Glutamatergic neuron (in vitro differentiated cells): ENCODE measurements around the gene CLN3. TPM values are rescaled to one million over a fixed set of nuclear protein-coding genes. Genes with fewer than 3 reads are reported as not detected.
"Not testable (repeated sequence)": the region's sequence is repeated elsewhere in the genome, so short reads cannot be mapped to it uniquely, and the experiment has no call there.

Experiments
- DNase-seq: peaks from one replicate; pipeline ENCODE4 v3.0.0; 2022
- H3K27ac Mint-ChIP-seq: one replicate; pipeline ENCODE4 v1.8.0; 2020; ENCODE audit warnings: mild to moderate bottlenecking, mixed read lengths, inconsistent platforms; ENCODE audit not compliant: unreplicated experiment
- H3K27me3 Mint-ChIP-seq: one replicate; pipeline ENCODE4 v1.8.0; 2020; ENCODE audit warnings: mild to moderate bottlenecking, moderate library complexity, mixed read lengths, inconsistent platforms; ENCODE audit not compliant: unreplicated experiment
- H3K36me3 Mint-ChIP-seq: one replicate; pipeline ENCODE4 v1.8.0; 2020; ENCODE audit warnings: mild to moderate bottlenecking, mixed read lengths, inconsistent platforms; ENCODE audit not compliant: unreplicated experiment
- H3K4me1 Mint-ChIP-seq: one replicate; pipeline ENCODE4 v1.8.0; 2020; ENCODE audit warnings: mild to moderate bottlenecking, low read depth, mixed read lengths, inconsistent platforms; ENCODE audit not compliant: unreplicated experiment
- H3K4me3 Mint-ChIP-seq: one replicate; pipeline ENCODE4 v1.8.0; 2020; ENCODE audit warnings: mild to moderate bottlenecking, mixed read lengths, inconsistent platforms; ENCODE audit not compliant: unreplicated experiment
- H3K9me3 Mint-ChIP-seq: one replicate; pipeline ENCODE4 v1.8.0; 2020; ENCODE audit warnings: mild to moderate bottlenecking, moderate library complexity, mixed read lengths, inconsistent platforms; ENCODE audit not compliant: unreplicated experiment
- CTCF ChIP-seq: fragments of 200-600 bp; sonication (generic); IDR thresholded peaks from one replicate; pipeline ENCODE4 v1.5.0; 2021; ENCODE audit not compliant: partially characterized antibody, unreplicated experiment
- total RNA-seq: library from RNA; stranded (reverse); fragmentation: NEBNext Ultra II Directional; extraction: Animal tissue kit (Norgen Biotek cat#: 25700); gene quantifications from one replicate; pipeline ENCODE4 v1.2.1, GENCODE V29; 2021; ENCODE audit not compliant: unreplicated experiment

Gene CLN3
- total RNA-seq, 1 donor from 2014 or later, result 29.4 TPM

DNA sequence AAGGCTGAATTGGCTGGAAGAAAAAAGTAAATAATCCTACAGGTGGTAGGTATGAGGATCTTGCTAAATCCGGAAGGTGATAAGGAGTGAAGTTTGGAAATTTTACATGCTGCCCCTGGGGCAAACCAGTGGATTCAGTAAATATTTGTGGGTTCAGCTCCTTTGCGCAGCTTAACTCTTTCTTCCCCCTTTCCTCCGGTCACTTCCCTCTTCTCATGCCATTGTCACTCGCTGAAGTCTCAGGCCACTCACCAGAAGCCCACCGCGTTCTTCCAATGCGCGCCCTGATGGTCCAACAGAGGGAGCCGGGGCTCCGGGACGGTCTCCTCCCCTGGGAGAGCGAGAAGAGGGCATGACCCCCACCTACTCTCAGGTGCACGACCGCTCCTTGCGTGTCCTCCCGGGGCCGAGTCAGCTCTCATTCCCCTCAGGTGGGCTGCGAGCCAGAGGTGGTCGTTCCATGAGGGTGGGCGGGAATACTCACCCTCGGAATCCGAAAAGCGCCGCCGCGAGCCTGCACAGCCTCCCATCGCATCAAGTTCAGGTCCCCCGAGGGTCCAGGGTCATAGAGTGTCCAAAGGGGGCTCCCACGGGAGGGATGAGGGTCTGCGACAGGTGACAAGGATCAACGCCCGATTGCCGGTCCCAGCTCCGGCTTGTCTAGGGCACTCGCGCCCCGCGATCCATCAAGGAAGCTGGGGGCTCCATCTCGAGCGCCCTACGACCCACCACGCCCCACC, 474 bp downstream of the CLN3 start:
- H3K4me1 Mint-ChIP-seq, result no peaks in the 10 kb centered on the region
- no peak for TF ChIP-seq CTCF
- DNase-seq, result peak; percentile 38
- H3K27ac Mint-ChIP-seq, result peak overlapping the region; percentile 100
- H3K9me3 Mint-ChIP-seq, result peaks cover 8% of the 10 kb centered on the region
- H3K27me3 Mint-ChIP-seq, result peaks cover 8% of the 10 kb centered on the region
- peak overlapping the region; percentile 95 for H3K4me3 Mint-ChIP-seq
- H3K36me3 Mint-ChIP-seq, result no peaks in the 10 kb centered on the region

GRCh38 chr16:28486266-28486665, 5.6 kb downstream of the CLN3 start:
- no peaks in the 10 kb centered on the region for H3K36me3 Mint-ChIP-seq
- H3K4me3 Mint-ChIP-seq, result no peak overlapping the region
- no peaks in the 10 kb centered on the region for H3K27me3 Mint-ChIP-seq
- DNase-seq, result no peak
- no peaks in the 10 kb centered on the region for H3K4me1 Mint-ChIP-seq
- no peak overlapping the region for H3K27ac Mint-ChIP-seq
- H3K9me3 Mint-ChIP-seq, result peaks cover 2% of the 10 kb centered on the region
- TF ChIP-seq CTCF, result no peak

- not testable (repeated sequence) for H3K9me3 Mint-ChIP-seq, H3K4me1 Mint-ChIP-seq, H3K27me3 Mint-ChIP-seq, H3K4me3 Mint-ChIP-seq, H3K27ac Mint-ChIP-seq, H3K36me3 Mint-ChIP-seq, DNase-seq
Measured at GRCh38 chr16:28483361-28483760, 8.5 kb downstream of the CLN3 start.

DNA sequence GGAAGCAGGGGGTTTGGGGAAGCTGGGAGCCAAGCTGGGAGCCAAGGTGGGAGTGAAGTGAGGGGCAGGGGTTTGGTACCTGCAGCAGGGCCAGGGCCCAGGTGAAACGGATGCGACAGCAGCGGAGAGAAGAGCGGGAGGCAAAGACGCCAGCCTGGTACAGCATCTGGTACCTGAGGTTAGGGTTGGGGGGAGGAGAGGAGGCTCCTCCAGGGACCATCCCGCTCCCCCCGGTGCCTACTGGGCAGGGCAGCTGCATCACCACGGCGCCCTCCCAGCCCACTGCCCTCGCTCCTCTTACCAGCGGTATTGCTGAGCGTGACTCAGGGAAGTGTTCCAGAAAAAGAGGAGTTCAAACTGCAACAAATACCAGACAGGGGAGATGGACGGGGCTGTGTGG, 9.8 kb downstream of the CLN3 start:
- no peak for TF ChIP-seq CTCF
- DNase-seq, result no peak
- Mint-ChIP-seq H3K27ac (no peak overlapping the region), H3K4me3 (no peak overlapping the region), H3K27me3 (no peaks in the 10 kb centered on the region), H3K9me3 (no peaks in the 10 kb centered on the region), H3K4me1 (no peaks in the 10 kb centered on the region), H3K36me3 (no peaks in the 10 kb centered on the region)

- no peak for DNase-seq
- H3K27ac Mint-ChIP-seq, result no peak overlapping the region
- H3K4me1 Mint-ChIP-seq, result no peaks in the 10 kb centered on the region
- H3K4me3 Mint-ChIP-seq, result no peak overlapping the region
- no peaks in the 10 kb centered on the region for H3K36me3 Mint-ChIP-seq
- no peaks in the 10 kb centered on the region for H3K27me3 Mint-ChIP-seq
- no peak for TF ChIP-seq CTCF
- no peaks in the 10 kb centered on the region for H3K9me3 Mint-ChIP-seq
Measured at GRCh38 chr16:28478506-28479180, 13.2 kb downstream of the CLN3 start.
